ENCODE data around the gene TPI1. TPM values are rescaled to one million over a fixed set of nuclear protein-coding genes. Genes with fewer than 3 reads are reported as not detected.
"Not testable (repeated sequence)": the region's sequence is repeated elsewhere in the genome, so short reads cannot be mapped to it uniquely, and the experiment has no call there.

Gene TPI1
- total RNA-seq, 1 experiment from 2014 or later = 549 TPM

GRCh38 chr12:6863033-6863432, 4.3 kb upstream of the TPI1 start:
- POLR2A ChIA-PET = interaction anchor here (0.9 kb wide), 1 partner anchor 10 kb away, joined by 5 read pairs; the partner anchor contains the start of gene USP5
- BruUV-seq (replicated peaks) = no TSS peak
- peaks cover 62% of the 10 kb centered on the region for H3K36me3 Mint-ChIP-seq (ENCODE audit: insufficient read depth, unreplicated experiment)
- CTCF ChIA-PET = interaction anchor here (2.0 kb wide), 1 partner anchor 9 kb away, joined by 10 read pairs; the partner anchor contains the start of gene SPSB2
- no peak overlapping the region for H3K4me3 Mint-ChIP-seq (ENCODE audit: unreplicated experiment)
- intact Hi-C loops (cut with micrococcal nuclease) = no loop called here
- H3K9me3 Mint-ChIP-seq (ENCODE audit: unreplicated experiment) = no peaks in the 10 kb centered on the region
- no peak for TF ChIP-seq CTCF (IDR thresholded peaks at IDR 0.05; ENCODE audit: unreplicated experiment)
- no peak for DNase-seq (ENCODE audit: unreplicated experiment)
- peaks cover 6% of the 10 kb centered on the region for H3K4me1 Mint-ChIP-seq (ENCODE audit: insufficient read depth, unreplicated experiment)
- no peaks in the 10 kb centered on the region for H3K27me3 Mint-ChIP-seq (ENCODE audit: insufficient read depth, unreplicated experiment)
- H3K27ac Mint-ChIP-seq (ENCODE audit: low read depth, unreplicated experiment) = no peak overlapping the region

GRCh38 chr12:6863586-6864321, 3.6 kb upstream of the TPI1 start:
- H3K9me3 Mint-ChIP-seq (ENCODE audit: unreplicated experiment) = no peaks in the 10 kb centered on the region
- intact Hi-C loops (cut with micrococcal nuclease) = no loop called here
- CTCF ChIA-PET = interaction anchor here (0.8 to 2.0 kb wide), 3 partner anchors 9 to 98 kb away, joined by 3 to 10 read pairs (median 3); partner anchors contain the start of gene SPSB2
- POLR2A ChIA-PET = interaction anchor here (0.7 to 7.1 kb wide), 2 partner anchors 12 to 82 kb away, joined by 3 to 130 read pairs; partner anchors contain the start of genes CDCA3 and USP5
- no peak overlapping the region for H3K27ac Mint-ChIP-seq (ENCODE audit: low read depth, unreplicated experiment)
- no TSS peak for BruUV-seq (replicated peaks)
- DNase-seq (ENCODE audit: unreplicated experiment) = no peak
- peaks cover 70% of the 10 kb centered on the region for H3K36me3 Mint-ChIP-seq (ENCODE audit: insufficient read depth, unreplicated experiment)
- TF ChIP-seq CTCF (IDR thresholded peaks at IDR 0.05; ENCODE audit: unreplicated experiment) = no peak
- peaks cover 8% of the 10 kb centered on the region for H3K4me1 Mint-ChIP-seq (ENCODE audit: insufficient read depth, unreplicated experiment)
- no peaks in the 10 kb centered on the region for H3K27me3 Mint-ChIP-seq (ENCODE audit: insufficient read depth, unreplicated experiment)
- H3K4me3 Mint-ChIP-seq (ENCODE audit: unreplicated experiment) = no peak overlapping the region

GRCh38 chr12:6865307-6865706, 2.0 kb upstream of the TPI1 start:
- H3K4me3 Mint-ChIP-seq (ENCODE audit: unreplicated experiment); DNase-seq (ENCODE audit: unreplicated experiment); H3K9me3 Mint-ChIP-seq (ENCODE audit: unreplicated experiment); intact Hi-C loops (cut with micrococcal nuclease); H3K27me3 Mint-ChIP-seq (ENCODE audit: insufficient read depth, unreplicated experiment); BruUV-seq (replicated peaks); H3K27ac Mint-ChIP-seq (ENCODE audit: low read depth, unreplicated experiment): not testable (repeated sequence)
- ChIA-PET CTCF (interaction anchor here (1.0 to 2.9 kb wide), 2 partner anchors 12 to 17 kb away, joined by 3 to 9 read pairs; no protein-coding TSS in a partner anchor), POLR2A (interaction anchor here (0.6 to 7.1 kb wide), 4 partner anchors 14 to 206 kb away, joined by 3 to 130 read pairs (median 4); partner anchors contain the start of genes CDCA3 and USP5)
- H3K4me1 Mint-ChIP-seq (ENCODE audit: insufficient read depth, unreplicated experiment) = peaks cover 18% of the 10 kb centered on the region
- peaks cover 76% of the 10 kb centered on the region for H3K36me3 Mint-ChIP-seq (ENCODE audit: insufficient read depth, unreplicated experiment)

GRCh38 chr12:6866163-6866919, 990 bp upstream of the TPI1 start:
- BruUV-seq (replicated peaks) = no TSS peak
- intact Hi-C loops (cut with micrococcal nuclease) = no loop called here
- H3K27ac Mint-ChIP-seq (ENCODE audit: low read depth, unreplicated experiment) = peak overlapping the region; percentile 82
- TF ChIP-seq CTCF (IDR thresholded peaks at IDR 0.05; ENCODE audit: unreplicated experiment) = no peak
- ChIA-PET CTCF (interaction anchor here (0.5 to 7.1 kb wide), 9 partner anchors 10 to 113 kb away, joined by 3 to 52 read pairs (median 3); partner anchors contain the start of genes C12orf57 and RNU7-1), POLR2A (interaction anchor here (0.6 to 7.1 kb wide), 10 partner anchors 8 to 152 kb away, joined by 3 to 130 read pairs (median 4); partner anchors contain the start of genes C12orf57, CDCA3, LPCAT3 and MLF2)
- peaks cover 18% of the 10 kb centered on the region for H3K4me1 Mint-ChIP-seq (ENCODE audit: insufficient read depth, unreplicated experiment)
- peaks cover 76% of the 10 kb centered on the region for H3K36me3 Mint-ChIP-seq (ENCODE audit: insufficient read depth, unreplicated experiment)
- no peak for DNase-seq (ENCODE audit: unreplicated experiment)
- H3K9me3 Mint-ChIP-seq (ENCODE audit: unreplicated experiment) = no peaks in the 10 kb centered on the region
- H3K27me3 Mint-ChIP-seq (ENCODE audit: insufficient read depth, unreplicated experiment) = no peaks in the 10 kb centered on the region
- peak overlapping the region; percentile 86 for H3K4me3 Mint-ChIP-seq (ENCODE audit: unreplicated experiment)

All from MCF 10A (cell line).